ENCODE results near the gene TBXAS1. TPM values are rescaled to one million over a fixed set of nuclear protein-coding genes. Genes with fewer than 3 reads are reported as not detected.

The TBXAS1 gene
- total and polyA plus RNA-seq, 2 experiments from 2014 or later = 1.3 TPM; not detected in 1

- Histone ChIP-seq H3K4me3 (no peak overlapping the region), H3K79me2 (replicated peaks; ENCODE audit: insufficient read depth) (no peaks in the 10 kb centered on the region), H3K27me3 (ENCODE audit: insufficient read depth) (no peaks in the 10 kb centered on the region), H3K9me2 (ENCODE audit: insufficient read depth) (no peaks in the 10 kb centered on the region), H3K4me1 (ENCODE audit: insufficient read depth) (no peaks in the 10 kb centered on the region), H2AFZ (no peak overlapping the region), H3K4me2 (no peak overlapping the region), H4K20me1 (replicated peaks; ENCODE audit: insufficient read depth) (no peaks in the 10 kb centered on the region), H3K36me3 (ENCODE audit: insufficient read depth) (no peaks in the 10 kb centered on the region), H3F3A (replicated peaks; ENCODE audit: low read depth) (no peaks in the 10 kb centered on the region), H3K27ac (ENCODE audit: low read depth) (no peak overlapping the region)
- Mint-ChIP-seq H3K4me3 (no peak overlapping the region), H3K4me1 (peaks cover 17% of the 10 kb centered on the region), H3K9me3 (no peaks in the 10 kb centered on the region), H3K27ac (no peak overlapping the region), H3K27me3 (ENCODE audit: insufficient read depth, low read depth, poor library complexity) (peaks cover 14% of the 10 kb centered on the region), H3K36me3 (ENCODE audit: low read depth) (no peaks in the 10 kb centered on the region)
- no peak for DNase-seq (ENCODE audit: low spot score)
- ATAC-seq = no peak
- TF ChIP-seq REST (IDR thresholded peaks at IDR 0.05; ENCODE audit: unreplicated experiment) (no peak), POLR2AphosphoS5 (IDR thresholded peaks at IDR 0.05; ENCODE audit: low read depth) (no peak), ZNF331 (CRISPR knock-in tag; IDR thresholded peaks at IDR 0.05; ENCODE audit: low read depth) (no peak), STAT1 (IDR thresholded peaks at IDR 0.05; ENCODE audit: unreplicated experiment) (no peak), ZNF462 (CRISPR knock-in tag; IDR thresholded peaks at IDR 0.05) (no peak), JUNB (IDR thresholded peaks at IDR 0.05; ENCODE audit: unreplicated experiment) (no peak), NANOG (IDR thresholded peaks at IDR 0.05; ENCODE audit: borderline replicate concordance) (no peak), ZNF114 (CRISPR knock-in tag; IDR thresholded peaks at IDR 0.05) (no peak), CTCF (conservative IDR thresholded peaks at IDR 0.05; ENCODE audit: low read depth in 2 of 2) (no peak), ETS1 (IDR thresholded peaks at IDR 0.05) (no peak), CREB1 (CRISPR knock-in tag; IDR thresholded peaks at IDR 0.05; ENCODE audit: low read depth) (no peak), EZH2phosphoT487 (IDR thresholded peaks at IDR 0.05; ENCODE audit: unreplicated experiment) (no peak), EZH2 (IDR thresholded peaks at IDR 0.05; ENCODE audit: low read depth, unreplicated experiment) (no peak)
These were observed 184.6 kb downstream of the TBXAS1 start for GRCh38 chr7:140013676-140014075.
